ENCODE data around the gene ZMYM4.

- no peak for TF ChIP-seq EZH2 (IDR thresholded peaks at IDR 0.05; ENCODE audit: borderline replicate concordance, insufficient read depth, low read length, poor library complexity, severe bottlenecking)
- TF ChIP-seq, protein P1, sequence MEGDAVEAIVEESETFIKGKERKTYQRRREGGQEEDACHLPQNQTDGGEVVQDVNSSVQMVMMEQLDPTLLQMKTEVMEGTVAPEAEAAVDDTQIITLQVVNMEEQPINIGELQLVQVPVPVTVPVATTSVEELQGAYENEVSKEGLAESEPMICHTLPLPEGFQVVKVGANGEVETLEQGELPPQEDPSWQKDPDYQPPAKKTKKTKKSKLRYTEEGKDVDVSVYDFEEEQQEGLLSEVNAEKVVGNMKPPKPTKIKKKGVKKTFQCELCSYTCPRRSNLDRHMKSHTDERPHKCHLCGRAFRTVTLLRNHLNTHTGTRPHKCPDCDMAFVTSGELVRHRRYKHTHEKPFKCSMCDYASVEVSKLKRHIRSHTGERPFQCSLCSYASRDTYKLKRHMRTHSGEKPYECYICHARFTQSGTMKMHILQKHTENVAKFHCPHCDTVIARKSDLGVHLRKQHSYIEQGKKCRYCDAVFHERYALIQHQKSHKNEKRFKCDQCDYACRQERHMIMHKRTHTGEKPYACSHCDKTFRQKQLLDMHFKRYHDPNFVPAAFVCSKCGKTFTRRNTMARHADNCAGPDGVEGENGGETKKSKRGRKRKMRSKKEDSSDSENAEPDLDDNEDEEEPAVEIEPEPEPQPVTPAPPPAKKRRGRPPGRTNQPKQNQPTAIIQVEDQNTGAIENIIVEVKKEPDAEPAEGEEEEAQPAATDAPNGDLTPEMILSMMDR (IDR thresholded peaks at IDR 0.05; ENCODE audit: poor library complexity, severe bottlenecking), result no peak
- no peak for TF ChIP-seq RAD21 (conservative IDR thresholded peaks at IDR 0.05)
Measured at GRCh38 chr1:35226546-35226945, 42.0 kb upstream of the ZMYM4 start.

Data from neural cell (in vitro differentiated cells).